ENCODE data around the gene AHRR.

AHRR gene

DNA sequence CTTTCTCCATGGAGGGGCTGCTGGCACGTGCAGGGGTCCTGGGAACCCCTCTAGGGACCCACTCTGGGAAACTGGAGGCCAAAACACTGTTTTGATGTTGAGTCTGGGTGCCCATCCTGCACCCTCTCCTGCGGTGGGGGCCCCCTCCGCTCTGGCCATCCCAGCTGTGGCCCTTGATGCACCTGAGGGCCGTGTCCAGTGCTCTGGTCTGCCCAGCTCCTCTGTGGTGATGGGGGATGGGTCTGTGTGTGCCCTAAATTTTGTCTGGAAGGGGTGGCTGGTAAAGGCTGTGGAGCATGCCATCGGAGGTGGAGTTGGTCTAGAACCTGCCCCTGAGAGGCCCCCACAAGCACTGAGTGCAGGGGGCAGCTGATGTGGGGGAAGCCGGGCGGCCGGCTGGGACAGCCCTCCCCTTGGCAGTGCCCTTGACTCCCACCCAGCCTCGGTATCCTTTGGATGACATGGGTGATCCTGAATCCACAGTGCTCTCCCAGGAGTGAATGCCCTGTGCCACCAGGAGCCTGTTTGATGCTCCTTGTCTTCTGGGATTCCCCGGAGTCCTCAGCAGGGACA, 26.3 kb downstream of the AHRR start:
- FAIRE-seq, result no peak

DNA sequence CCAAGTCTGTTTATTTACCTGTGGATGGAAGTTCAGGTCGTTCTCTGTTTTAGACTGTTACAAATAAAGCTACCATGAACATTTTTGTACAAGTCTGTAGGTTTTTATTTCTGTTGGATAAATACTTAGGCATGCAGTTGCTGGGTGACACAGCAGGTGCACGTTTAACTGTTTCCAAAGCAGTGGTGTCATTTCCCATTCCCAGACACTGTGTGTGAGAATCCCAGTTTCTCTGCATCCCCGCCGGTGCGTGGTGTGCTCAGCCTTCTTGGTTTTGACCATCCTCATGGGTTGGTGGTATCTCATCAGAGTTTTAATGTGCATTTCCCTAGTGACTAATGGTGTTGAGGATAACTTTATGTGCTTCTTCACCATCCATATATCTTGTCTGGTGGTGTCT, 27.2 kb downstream of the AHRR start:
- no peak for FAIRE-seq

DNA sequence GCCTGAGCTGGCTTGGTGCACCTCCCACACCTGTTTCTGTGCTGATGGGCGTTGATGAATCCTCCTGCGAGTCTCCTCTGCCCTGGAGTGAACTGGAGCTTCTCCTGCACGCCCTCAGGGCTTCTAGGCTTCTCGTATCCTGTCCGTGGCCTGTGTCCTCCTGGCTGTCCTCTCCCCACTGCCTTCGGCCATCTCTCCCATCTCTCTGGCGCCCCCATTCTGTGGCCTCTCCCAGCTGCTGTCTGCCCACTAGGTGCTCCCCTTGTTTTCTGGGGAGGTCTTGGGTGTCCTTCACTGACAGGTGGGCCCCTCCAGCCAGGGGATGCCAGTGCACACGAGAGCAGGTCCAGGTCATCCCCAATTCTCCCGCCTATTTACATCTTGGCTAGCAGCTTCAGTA, 28.8 kb downstream of the AHRR start:
- FAIRE-seq, result no peak

DNA sequence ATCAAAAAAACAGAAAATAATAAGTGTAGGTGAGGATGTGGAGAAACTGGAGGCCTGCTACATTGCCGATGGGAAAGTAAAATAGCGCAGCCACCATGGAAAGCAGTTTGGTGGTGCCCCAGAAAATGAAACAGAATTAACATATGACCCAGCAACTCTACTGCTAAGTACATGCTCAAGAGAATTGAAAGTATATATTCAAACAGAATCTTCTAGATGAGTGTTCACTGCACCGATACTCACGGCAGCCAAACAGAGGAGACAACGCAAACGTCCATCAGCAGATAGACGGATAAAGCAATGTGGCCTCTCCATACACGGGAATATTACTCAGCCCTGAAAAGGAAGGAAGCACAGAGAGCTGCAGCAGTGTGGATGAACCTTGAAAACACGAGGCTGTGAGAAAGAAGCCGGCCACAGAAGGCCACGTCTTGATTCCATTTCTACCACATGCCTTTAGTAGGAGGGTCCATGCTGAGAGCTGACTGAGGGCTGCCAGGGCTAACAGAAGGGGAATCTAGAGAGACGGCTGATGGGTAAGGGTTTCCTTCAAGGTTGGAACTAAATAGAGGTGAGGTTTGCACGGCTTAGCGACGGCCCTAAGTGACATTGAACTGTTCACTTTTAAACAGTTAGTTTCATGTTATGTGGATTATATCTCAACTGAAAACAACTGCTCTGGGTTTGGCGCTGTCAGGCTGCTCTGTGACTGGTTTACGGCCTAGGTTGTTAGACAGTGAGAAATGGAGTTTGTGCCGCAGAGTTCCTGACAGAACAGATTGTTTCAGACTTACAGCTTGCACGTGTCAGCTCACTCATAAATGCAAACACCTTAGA, 29.8 kb downstream of the AHRR start:
- FAIRE-seq, result no peak

DNA sequence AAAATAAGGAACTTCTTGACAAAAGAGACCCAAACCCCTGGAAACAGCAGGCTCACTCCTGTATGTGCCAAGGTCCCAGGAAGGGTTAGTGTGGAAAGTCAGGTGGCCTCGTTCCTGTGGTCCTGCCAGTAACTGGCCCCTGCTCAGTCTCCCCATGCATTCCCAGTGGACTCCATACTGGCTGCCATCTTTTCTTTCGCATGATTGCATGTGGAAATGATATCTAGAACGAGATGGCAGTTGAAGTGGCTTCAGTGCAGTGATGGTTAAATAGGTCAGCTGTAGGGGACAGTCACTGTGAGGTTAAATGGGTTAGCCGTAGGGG, 30.4 kb downstream of the AHRR start:
- FAIRE-seq, result no peak

DNA sequence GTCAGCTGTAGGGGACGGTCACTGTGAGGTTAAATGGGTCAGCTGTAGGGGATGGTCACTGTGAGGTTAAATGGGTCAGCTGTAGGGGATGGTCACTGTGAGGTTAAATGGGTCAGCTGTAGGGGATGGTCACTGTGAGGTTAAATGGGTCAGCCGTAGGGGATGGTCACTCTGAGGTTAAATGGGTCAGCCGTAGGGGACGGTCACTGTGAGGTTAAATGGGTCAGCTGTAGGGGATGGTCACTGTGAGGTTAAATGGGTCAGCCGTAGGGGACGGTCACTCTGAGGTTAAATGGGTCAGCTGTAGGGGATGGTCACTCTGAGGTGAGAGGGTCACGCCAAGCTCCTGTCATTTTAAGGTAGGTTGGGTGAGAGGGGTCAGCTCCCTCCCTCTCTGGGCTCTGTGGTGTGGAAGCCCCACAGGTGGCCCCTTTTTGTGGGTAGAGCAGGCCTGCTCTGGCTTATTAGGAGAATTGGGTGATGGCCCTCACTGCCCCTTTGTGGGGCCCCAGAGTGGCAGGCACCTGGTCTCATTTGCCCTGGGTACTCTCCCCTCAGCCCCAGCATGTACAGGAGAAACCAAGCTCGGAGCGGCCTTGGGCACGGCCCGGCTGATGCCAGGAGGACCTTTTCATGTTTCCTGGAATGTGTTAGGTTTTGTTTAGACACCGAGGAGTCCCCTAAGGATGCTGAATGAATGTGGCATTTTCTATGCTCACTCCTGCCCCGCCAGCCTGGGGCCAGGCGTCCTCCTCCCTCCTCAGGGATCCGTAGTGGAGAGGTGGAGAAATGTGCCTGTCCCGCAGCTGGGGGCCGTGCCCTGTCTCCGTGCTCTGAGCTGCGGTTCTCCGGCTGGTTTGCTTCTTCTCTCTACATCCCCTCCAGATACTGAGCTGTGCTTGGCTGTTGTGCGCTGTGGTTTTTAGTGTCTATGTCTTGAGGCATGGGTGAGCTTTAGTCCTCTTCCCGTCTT, 31.4 kb downstream of the AHRR start:
- no peak for FAIRE-seq

DNA sequence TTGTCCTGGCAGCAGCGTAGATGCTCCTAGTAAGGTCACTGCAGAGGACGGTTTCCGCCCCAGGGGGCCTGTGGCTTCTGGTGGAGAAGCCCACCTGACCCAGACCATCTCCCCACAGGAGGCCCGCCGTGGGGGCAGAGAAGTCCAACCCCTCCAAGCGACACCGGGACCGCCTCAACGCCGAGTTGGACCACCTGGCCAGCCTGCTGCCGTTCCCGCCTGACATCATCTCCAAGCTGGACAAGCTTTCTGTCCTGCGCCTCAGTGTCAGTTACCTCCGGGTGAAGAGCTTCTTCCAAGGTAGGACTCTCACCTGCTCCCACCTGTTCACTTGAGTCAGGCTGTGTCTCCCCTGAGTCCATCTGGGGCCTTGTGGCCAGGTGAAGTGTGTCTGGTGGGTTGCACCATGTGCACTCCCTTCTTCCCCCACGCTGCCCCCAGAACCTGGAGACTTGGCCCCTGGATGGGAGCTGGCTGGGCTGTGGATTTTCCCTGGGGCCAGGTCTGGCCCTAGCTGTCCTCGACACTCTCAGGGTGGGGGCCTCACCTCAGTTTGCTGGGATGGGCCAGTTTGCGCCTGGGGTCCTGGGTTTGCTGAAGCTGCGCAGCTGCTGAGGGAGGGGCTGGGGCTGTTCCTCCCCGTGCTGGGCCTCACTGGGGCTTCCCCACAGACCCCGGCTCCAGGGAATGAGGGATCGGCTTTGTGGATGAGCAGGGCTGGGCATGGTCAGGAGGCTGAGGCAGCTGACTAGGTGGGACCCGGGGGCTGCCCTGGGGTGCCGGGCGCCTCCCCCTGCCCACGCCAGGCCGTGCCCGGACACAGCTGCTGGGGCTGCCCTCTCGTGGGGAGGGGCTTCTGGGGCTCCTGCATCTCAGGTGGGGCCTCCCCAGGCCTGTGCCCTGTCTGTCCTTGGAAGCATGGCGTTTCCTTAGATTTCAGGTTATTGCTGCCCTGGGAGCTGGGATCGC, 32.4 kb downstream of the AHRR start:
- no peak for FAIRE-seq

DNA sequence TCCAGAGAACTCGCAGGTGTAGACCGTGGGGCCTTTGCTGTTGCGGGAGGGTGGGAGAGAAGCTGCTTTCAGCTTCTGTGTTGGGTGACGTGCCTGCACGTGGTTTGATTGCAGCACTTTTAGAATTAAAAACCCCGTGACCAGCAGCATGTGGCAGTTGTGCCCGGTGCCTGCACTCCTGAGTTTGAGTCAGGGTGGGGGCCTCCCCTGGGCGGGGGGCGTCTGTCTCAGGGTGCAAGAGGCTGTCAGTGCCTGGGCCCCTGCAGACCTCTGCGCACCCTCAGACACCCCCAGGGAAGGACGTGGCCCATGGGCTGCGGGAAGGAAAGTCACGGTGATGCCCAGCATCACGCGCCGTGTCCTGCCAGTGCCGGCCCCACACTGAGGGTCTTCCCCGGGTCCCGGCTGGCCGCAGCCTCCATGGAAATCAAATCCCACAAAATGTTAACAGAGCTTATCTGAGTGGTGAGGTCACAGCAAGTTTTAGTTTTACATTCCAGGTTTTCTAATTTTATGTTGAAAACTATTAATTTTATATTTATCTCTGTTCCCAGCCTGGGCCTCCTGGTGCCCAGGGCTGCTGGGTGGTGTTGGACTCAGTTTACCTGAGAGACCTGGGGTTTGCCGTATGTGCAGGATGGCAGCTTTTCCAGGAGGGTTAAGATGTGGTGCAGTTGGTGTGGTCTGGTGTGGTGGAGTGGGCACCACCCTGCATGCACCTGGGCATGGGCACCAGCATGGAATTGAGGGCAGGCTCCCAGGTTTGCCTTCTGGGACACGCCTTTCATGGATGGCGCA, 33.3 kb downstream of the AHRR start:
- FAIRE-seq, result no peak

DNA sequence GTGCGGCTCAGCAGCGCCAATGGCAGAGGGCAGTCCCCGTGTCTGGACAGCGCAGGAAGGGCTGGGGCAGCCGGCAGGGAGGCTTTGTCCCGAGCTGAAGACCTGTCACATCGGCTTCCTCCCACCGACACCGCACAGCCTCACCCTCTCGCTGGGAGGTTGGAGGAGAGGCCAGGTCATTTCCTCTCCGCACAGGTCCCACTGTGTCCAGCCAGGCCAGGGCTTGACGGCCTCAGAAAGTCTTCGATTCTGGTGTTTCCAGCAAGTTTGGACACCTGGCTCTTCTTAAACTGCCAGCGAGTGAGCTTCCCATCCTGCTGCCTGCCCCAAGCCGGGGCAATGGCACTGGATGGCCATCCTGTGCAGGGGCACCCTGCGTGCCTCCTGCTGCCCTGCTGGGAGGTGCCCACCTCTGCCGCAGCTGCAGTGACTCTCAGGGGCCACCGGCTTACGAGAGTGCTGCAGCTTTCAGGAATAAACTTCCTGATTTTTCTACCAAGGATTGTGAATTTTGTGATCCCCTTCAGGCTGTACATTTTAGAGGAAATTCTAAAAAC, 33.9 kb downstream of the AHRR start:
- FAIRE-seq, result no peak

DNA sequence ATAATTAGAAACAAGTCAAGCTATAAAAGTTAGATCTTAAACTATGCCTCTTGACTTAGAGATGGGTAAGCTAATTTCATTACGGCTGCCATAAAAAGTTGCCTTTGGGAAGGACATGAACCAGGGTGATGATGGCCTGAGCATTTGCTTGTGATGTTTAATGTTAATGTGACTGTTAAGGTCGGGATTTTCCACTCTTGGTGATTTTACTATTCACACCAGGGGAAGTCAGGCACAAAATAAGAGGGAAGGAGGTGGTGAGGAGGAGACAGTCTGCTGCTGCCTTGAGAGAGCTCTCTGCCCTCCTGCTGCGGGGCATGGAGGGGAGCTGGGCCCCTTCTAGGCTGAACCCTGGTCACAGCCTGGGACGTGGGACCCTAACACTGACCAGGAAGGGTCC, 34.4 kb downstream of the AHRR start:
- FAIRE-seq, result no peak

DNA sequence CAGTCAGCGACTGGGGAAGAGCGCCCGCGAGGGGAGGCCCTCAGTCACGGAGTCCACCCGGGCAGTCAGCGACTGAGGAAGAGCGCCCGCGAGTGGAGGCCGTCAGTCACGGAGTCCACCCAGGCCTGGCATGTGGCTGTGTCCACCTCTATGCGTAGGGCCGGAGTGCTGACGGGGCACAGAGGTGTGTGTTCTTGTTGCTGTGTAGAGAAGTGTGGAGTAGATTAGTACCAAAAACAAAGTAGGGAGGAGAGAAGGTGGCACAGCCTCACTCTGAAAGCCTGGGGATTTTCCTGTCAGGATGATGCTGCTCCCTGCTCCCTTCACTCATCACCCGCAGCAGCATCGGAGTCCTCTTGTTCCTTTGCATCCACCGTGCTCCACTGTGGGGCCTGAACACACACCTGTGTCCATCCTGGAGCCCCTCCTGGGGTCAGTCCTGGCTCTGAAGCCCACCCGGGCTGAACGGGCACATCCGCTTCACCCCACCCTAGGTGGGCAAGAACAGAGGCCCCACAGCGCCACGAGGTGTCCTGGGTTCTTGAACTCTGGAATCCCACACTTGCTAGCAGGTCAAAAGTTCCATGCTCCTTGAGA, 37.9 kb downstream of the AHRR start:
- FAIRE-seq, result no peak

DNA sequence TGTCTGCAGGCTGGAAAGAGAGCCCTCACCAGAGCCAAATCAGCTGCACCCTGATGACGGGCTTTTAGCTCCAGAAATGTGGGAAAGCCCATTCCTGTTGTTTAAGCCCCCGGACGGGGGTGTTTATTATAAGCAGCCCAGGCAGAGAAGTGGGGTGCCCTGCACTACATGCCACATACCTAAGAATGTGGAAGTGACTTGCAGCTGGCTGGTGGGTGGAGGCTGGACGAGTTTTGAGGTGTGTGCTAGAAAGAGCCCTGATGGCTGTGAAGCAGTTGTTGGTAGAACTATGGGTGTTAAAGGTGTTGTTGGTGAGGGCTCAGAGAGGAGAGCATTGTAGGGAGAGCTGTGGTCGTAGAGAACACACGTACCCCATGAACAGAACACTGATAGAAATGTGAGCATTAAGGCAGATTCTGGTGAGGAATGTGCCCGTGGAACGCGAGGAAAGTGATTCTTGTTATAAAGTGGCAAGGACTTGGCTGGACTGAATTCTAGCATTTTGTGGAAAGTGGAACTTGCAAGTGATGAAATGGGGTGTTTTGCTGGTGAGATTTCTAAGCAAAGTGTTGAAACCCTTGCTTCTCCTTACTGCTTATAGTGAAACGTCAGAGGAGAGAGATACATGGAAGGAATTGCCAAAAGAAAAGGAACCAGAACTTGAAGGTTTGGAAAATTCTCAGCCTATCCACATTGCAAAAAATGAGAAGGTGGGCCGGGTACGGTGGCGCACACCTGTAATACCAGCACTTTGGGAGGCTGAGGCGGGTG, 38.9 kb downstream of the AHRR start:
- no peak for FAIRE-seq

DNA sequence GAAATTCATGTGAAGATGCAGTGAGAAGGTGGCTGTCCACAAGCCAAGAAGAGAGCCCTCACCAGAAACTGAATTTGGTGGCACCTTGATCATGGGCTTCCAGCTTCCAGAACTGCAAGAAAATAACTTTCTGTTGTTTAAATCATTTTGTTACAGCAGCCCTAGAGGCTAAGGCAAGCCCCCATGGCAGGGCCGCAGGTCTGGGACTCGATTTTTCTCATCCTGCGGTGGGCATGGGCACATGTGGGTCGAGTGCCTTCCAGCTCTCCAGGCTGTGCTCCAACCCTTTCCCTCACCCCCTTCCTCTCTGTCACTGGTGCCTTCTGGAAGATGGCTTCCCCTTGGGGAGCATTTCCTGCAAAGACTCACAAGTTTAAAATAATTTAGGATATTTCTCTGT, 40.7 kb downstream of the AHRR start:
- no peak for FAIRE-seq

DNA sequence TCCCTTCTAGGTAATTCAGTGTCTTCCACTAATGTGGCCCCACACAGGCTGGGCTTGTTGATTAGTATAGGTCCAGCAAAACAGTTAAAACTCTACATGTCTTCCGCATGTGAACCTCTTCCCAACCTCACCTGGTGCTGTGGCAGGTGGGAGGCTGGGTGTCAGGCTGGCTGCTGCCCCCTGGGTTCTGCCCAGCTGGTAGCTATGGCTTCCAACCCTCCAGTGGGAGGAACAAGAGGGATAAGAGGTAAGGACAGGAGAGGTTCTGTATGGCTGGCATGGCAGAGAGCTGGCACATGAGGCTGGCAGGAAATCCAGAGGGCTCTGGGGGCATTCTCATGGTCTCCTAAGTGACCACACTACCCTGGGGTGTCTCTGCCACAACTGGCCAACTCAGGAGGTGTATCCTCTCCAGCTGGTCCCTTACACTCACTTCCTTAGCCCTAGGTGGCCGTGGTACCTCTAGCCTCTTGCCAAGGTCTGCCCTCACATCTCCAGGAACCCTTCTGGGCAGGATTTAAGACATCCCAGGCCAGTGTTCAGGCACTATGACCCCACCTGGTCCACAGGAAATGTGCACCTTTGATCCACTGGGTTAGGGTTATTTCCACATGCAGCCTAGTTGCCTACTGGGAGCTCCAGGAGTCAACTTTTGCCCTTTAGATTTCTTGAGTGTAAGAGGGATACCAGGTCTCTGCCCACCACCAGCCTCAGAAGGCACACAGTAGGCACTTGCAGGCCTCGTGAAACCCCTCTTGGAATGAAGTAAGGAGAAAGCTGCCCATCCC, 41.7 kb downstream of the AHRR start:
- FAIRE-seq, result no peak

DNA sequence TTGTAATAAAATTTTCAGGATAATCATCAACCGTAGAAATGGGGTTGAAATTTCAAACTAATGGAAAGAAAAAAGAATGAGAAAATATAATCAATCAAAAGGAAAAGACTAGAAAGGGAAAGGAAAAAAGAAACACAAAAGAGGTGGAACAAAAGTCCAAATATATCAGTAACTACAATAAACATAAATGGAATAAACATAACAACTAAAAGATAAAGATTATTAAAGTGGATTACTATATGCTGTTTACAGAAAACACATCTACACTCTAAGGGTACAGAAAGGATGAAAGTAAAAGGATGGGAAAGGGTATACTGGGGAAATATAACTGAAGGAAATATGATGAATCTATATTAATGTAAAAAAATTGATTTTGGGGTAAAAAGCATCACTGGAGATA, 43.0 kb downstream of the AHRR start:
- FAIRE-seq, result no peak

DNA sequence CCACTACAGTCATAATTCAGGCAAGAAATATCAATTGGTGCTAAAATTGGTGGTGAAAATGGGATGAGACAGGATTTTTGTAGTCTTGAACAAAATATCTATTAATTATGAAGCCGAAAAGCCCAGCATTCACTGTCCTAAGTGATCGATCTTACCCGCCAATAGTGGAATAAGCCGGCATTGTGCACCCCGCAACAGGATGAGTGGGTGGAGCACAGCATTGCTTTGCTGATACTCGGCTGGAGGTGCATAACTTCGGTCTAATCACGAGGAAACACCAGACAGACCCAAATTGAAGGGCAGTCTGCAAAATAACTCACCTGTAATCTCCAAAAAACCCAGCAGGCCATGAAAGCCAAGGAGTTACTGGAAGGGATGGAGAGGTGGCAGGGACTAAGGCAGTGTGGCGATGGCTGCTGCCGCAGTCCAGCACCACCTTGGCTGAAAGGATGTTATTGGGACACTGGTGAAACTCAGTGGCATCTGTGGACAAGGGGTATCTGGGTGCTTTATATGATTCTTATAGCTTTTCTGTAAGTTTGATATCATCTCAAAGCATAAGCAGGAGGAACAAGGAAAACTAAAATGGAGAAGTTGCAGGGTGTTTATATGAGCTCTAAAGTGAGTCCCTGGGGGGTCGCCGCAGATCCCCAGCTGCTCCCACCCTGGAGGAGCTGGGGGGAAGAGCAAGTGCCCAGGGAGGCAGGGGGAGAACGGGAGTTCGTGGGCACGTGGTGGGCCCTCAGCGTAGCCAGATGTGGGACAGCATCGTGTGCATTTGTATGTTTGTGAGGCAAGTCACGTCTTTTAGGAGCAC, 45.2 kb downstream of the AHRR start:
- no peak for FAIRE-seq

DNA sequence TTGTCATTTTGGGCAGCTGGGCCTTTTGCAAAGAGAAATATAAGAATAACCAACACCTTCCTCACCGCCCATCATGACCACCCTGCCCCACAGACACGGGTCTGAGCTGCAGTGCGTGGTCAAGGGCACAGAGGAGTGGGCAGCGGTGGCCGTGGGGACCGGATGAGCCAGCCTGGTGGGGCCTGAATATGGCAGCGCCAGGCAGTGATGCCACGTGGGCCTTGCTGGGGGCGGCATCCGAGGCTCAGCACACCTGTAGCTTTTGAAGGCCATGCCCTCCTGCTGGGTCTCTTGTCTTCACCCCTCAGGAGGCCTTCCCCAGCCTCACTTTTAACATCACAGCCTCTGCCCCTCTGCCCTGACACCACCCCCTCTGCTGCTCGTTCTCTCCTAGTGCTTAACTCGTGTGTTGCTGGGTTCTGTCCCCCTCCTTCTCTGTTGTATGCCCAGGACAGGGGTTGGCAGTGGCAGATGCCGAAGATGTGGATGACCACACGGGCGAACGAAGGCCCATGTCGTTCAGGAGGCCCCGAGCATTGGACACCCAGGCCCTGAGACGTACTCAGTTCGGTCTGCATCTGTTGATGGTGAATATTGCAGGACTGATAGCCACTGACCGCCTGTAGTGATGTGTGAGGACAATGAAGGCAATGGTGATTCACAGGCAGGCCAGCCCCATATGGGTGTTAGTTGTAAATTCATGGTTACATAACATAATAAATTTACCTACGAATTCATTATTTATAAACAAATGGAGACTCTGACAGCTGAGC, 46.0 kb downstream of the AHRR start:
- FAIRE-seq, result no peak

All from G401.6 (cell line).